Lung (tissue), 12 donors: ENCODE results near the gene EPHA7. TPM values are rescaled to one million over a fixed set of nuclear protein-coding genes. Genes with fewer than 3 reads are reported as not detected.

ENCODE experiments used
- ATAC-seq: fragments of 200-7000 bp; cut with Tn5 transposase; one replicate; pipeline ENCODE4 v1.9.1; 2020; ENCODE audit warnings: moderate number of reproducible peaks; ENCODE audit not compliant: insufficient read depth, low FRiP score
- DNase-seq, 3 donors: peaks; one replicate each; pipeline ENCODE4 v3.0.0-alpha.2; 2013 to 2017
- H3K27ac ChIP-seq, 2 donors: one replicate each; pipeline ENCODE4 v1.5.1; 2013; ENCODE audit warnings: mild to moderate bottlenecking in 2 of 2, moderate library complexity in 2 of 2, control low read depth in 1 of 2, inconsistent platforms in 1 of 2, low read depth in 1 of 2, low read length in 1 of 2
- H3K27me3 ChIP-seq, 3 donors: one replicate each; pipeline ENCODE4 v1.5.1; 2013; ENCODE audit warnings: low read length in 2 of 3; ENCODE audit not compliant: control insufficient read depth in 3 of 3, insufficient read depth in 3 of 3
- H3K36me3 ChIP-seq, 4 donors: one replicate each; pipeline ENCODE4 v1.5.1; 2013; ENCODE audit warnings: low read length in 4 of 4, mild to moderate bottlenecking in 1 of 4, moderate library complexity in 1 of 4; ENCODE audit not compliant: control insufficient read depth in 4 of 4, insufficient read depth in 4 of 4
- H3K4me1 ChIP-seq, 5 donors: one replicate each; pipeline ENCODE4 v1.5.1; 2013; ENCODE audit warnings: low read length in 5 of 5, mild to moderate bottlenecking in 2 of 5, moderate library complexity in 1 of 5; ENCODE audit not compliant: control insufficient read depth in 5 of 5, insufficient read depth in 5 of 5
- H3K4me3 ChIP-seq: one replicate; pipeline ENCODE4 v1.5.1; 2013; ENCODE audit warnings: mild to moderate bottlenecking, control low read depth, moderate library complexity
- H3K9ac ChIP-seq, 2 donors: one replicate each; pipeline ENCODE4 v1.5.1; 2013; ENCODE audit warnings: low read length in 2 of 2, control low read depth in 1 of 2; ENCODE audit not compliant: insufficient read depth in 1 of 2
- H3K9me3 ChIP-seq, 4 donors: one replicate each; pipeline ENCODE4 v1.5.1; 2013; ENCODE audit warnings: low read length in 3 of 4, mild to moderate bottlenecking in 1 of 4, moderate library complexity in 1 of 4; ENCODE audit not compliant: control insufficient read depth in 4 of 4, insufficient read depth in 3 of 4
- WGBS, 2 donors: extraction: QIAGEN DNeasy Blood & Tissue Kit; methylation state at CpG; one replicate each; pipeline ENCODE4 v1.1.7; 2013; 5-methylcytosine and 5-hydroxymethylcytosine counted together
- polyA plus RNA-seq, 2 donors: library from polyadenylated mRNA; stranded (reverse); fragments of 200-250 nt; gene quantifications; one replicate each; pipeline ENCODE4 v1.2.1, GENCODE V29; 2013
- total RNA-seq, 2 donors: library from RNA; depleted of rRNA in 1 of 2; stranded (reverse); fragments of >200 nt in 1 of 2; gene quantifications; one replicate each; pipeline ENCODE4 v1.2.1, GENCODE V29; 2014 to 2021
- TF ChIP-seq, protein P1 (sequence below): IDR thresholded peaks from 2 replicates; pipeline ENCODE4 v1.5.1; 2012; ENCODE audit warnings: mild to moderate bottlenecking; ENCODE audit errors: control extremely low read depth, extremely low read depth
- donor health status: control.
- donor health status: control.
- donor health status: Bipolar disorder and iron deficiency.
- donor health status: healthy.
- donor health status: DM: yes; HTN: yes; CAD: no.

Gene EPHA7
- total and polyA plus RNA-seq, 4 donors: 0.06 to 6.3 (median 0.62) TPM

GRCh38 chr6:93327857-93328256 is 91.5 kb downstream of the EPHA7 start:
- ATAC-seq: no peak
- H3K9me3 ChIP-seq: no peaks in the 10 kb centered on the region
- H3K27ac ChIP-seq: no peak overlapping the region
- TF ChIP-seq, protein P1, sequence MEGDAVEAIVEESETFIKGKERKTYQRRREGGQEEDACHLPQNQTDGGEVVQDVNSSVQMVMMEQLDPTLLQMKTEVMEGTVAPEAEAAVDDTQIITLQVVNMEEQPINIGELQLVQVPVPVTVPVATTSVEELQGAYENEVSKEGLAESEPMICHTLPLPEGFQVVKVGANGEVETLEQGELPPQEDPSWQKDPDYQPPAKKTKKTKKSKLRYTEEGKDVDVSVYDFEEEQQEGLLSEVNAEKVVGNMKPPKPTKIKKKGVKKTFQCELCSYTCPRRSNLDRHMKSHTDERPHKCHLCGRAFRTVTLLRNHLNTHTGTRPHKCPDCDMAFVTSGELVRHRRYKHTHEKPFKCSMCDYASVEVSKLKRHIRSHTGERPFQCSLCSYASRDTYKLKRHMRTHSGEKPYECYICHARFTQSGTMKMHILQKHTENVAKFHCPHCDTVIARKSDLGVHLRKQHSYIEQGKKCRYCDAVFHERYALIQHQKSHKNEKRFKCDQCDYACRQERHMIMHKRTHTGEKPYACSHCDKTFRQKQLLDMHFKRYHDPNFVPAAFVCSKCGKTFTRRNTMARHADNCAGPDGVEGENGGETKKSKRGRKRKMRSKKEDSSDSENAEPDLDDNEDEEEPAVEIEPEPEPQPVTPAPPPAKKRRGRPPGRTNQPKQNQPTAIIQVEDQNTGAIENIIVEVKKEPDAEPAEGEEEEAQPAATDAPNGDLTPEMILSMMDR: no peak
- 78 to 87% methylated on average over 3 of the region's 3 CpGs for WGBS, 2 donors
- H3K9ac ChIP-seq: no peak overlapping the region
- H3K4me1 ChIP-seq: peaks cover 0 to 13% (median 4%) of the 10 kb centered on the region in 5 donors
- DNase-seq: no peak
- H3K4me3 ChIP-seq: no peak overlapping the region
- H3K27me3 ChIP-seq: no peaks in the 10 kb centered on the region
- H3K36me3 ChIP-seq: no peaks in the 10 kb centered on the region

DNA sequence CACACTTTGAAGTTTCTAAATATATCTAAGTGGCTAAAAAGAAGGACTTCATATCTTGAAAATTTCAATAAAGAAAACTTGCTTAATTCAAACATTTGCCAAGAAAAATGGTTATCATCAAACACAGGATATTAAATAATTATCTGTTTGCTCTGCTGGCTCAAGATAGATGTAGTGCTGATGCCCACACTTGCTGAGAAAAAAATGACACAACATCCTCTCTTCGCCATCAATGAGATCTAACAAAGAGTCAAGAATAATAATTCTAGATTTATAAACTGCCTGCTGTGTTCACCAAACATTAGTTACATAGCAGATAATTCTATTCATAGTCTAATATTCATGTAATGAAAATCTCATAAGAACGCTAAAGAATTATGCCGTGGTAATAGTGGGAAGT is 93.6 kb downstream of the EPHA7 start:
- TF ChIP-seq, protein P1: no peak
- peaks cover 0 to 13% (median 4%) of the 10 kb centered on the region in 5 donors for H3K4me1 ChIP-seq
- WGBS, 2 donors: 66 to 79% methylated on average over 3 of the region's 3 CpGs
- ATAC-seq (no peak), DNase-seq (peak; percentile 19 to 84 (median 81))
- no peaks in the 10 kb centered on the region for H3K9me3 ChIP-seq
- no peak overlapping the region for H3K4me3 ChIP-seq
- no peak overlapping the region for H3K9ac ChIP-seq
- no peaks in the 10 kb centered on the region for H3K36me3 ChIP-seq
- H3K27ac ChIP-seq: no peak overlapping the region
- H3K27me3 ChIP-seq: no peaks in the 10 kb centered on the region

GRCh38 chr6:93323630-93324029 is 95.7 kb downstream of the EPHA7 start:
- H3K4me1 ChIP-seq: peaks cover 0 to 13% (median 5%) of the 10 kb centered on the region in 5 donors
- ATAC-seq: no peak
- no peaks in the 10 kb centered on the region for H3K27me3 ChIP-seq
- H3K9me3 ChIP-seq: no peaks in the 10 kb centered on the region
- 79 to 82% methylated on average over 1 of the region's 1 CpG for WGBS, 2 donors
- H3K9ac ChIP-seq: no peak overlapping the region
- H3K4me3 ChIP-seq: no peak overlapping the region
- no peak for DNase-seq
- no peak overlapping the region for H3K27ac ChIP-seq
- TF ChIP-seq, protein P1: no peak
- no peaks in the 10 kb centered on the region for H3K36me3 ChIP-seq

DNA sequence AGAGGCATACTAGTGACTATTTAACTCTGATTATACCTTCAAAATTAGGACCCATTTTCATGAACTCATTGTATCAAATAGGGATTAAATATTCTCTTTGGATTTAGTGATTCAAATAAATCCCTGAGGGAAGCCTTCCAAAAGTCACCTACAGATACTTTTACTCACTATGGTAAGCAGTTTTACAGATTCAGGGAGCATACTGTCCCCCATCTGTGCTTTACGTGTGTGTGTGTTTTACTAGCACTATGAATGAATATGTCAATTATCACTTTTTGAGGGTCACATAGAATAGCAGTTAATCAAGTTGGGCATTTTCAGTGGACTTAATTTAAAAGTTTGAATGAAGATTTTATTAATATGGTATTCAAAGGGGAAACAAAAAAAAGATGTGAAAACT is 96.7 kb downstream of the EPHA7 start:
- WGBS, 2 donors: 90 to 91% methylated on average over 1 of the region's 1 CpG

More for the DNA sequence above, 96.7 kb downstream of the EPHA7 start:
- no peak for ATAC-seq
- Histone ChIP-seq H3K36me3 (no peaks in the 10 kb centered on the region), H3K27ac (no peak overlapping the region), H3K9me3 (no peaks in the 10 kb centered on the region), H3K9ac (no peak overlapping the region), H3K4me1 (peaks cover 0 to 13% (median 4%) of the 10 kb centered on the region in 5 donors), H3K27me3 (no peaks in the 10 kb centered on the region), H3K4me3 (no peak overlapping the region)
- TF ChIP-seq, protein P1: no peak
- no peak for DNase-seq
